ENCODE measurements around the gene CAMSAP2. TPM values are rescaled to one million over a fixed set of nuclear protein-coding genes. Genes with fewer than 3 reads are reported as not detected.
"Not testable (repeated sequence)": the region's sequence is repeated elsewhere in the genome, so short reads cannot be mapped to it uniquely, and the experiment has no call there.

Gene CAMSAP2
- total and polyA plus RNA-seq, 5 donors = 6.9 to 39.5 (median 36.0) TPM

DNA sequence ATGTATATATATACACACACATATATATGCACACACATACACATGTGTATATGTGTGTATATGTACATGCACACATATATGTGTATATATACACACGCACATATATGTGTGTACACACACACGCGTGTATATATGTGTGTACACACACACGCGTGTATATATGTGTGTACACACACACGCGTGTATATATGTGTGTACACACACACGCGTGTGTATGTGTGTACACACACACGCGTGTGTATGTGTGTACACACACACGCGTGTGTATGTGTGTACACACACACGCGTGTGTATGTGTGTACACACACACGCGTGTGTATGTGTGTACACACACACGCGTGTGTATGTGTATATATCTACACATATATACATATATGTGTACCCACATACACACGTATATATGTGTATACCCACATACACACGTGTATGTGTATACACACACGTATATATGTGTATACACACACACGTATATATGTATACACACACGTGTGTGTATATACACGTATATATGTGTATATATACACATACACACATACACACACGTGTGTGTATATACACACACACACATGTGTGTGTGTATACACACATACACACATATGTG, 78.0 kb downstream of the CAMSAP2 start:
- H3K4me3 ChIP-seq (ENCODE audit: low read length); DNase-seq; ATAC-seq; intact Hi-C loops (cut with DNase I); H3K27ac ChIP-seq (ENCODE audit: low read length); H3K27me3 ChIP-seq (ENCODE audit: control insufficient read depth, insufficient read depth); H3K9me3 ChIP-seq (ENCODE audit: control insufficient read depth, low read length); H3K4me1 ChIP-seq (ENCODE audit: control insufficient read depth, insufficient read depth, low read length): not testable (repeated sequence)
- WGBS = 90% methylated on average over 26 of the region's 26 CpGs

DNA sequence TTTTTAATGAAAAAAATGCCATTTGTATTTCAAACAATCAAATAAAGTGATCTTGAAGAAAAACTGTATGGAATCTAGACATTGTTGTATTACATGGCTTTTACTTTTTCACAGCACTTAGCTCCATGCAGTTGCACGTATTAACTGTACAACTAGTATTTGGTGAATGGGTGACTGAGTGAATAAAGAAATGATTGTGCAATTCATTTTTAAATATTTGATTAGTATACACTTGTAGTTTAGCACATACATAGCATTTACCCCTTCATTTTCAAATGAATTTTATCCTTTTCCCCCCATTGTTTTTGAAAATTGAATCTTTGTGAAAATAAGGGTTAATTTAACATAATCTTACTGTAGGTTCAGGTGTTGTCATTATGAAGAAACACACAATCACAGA, 79.6 kb downstream of the CAMSAP2 start:
- no peak overlapping the region for H3K27ac ChIP-seq (ENCODE audit: low read length)
- H3K4me1 ChIP-seq (ENCODE audit: control insufficient read depth, insufficient read depth, low read length) = no peaks in the 10 kb centered on the region
- ATAC-seq = no peak
- H3K9me3 ChIP-seq (ENCODE audit: control insufficient read depth, low read length) = no peaks in the 10 kb centered on the region
- intact Hi-C loops (cut with DNase I) = no loop called here
- H3K4me3 ChIP-seq (ENCODE audit: low read length) = no peak overlapping the region
- no peak for DNase-seq
- H3K27me3 ChIP-seq (ENCODE audit: control insufficient read depth, insufficient read depth) = no peaks in the 10 kb centered on the region
- 95% methylated on average over 1 of the region's 1 CpG for WGBS

DNA sequence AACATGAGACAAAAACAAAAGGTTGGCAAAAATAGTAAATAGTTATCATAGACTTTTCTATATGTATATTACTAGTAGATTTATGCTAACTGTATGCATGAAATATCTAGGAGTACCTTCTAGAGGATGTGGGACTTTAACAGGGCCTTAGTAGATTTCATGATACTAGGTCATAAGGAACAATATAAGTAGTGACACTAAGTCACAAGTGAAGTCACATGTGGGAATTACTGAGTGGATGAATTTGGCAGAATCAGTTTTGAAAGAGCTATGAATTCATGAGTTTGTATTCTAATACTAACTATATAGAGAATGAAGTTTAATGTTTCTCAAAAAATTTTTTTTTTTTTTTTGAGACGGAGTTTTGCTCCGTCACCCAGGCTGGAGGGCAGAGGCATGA, 81.0 kb downstream of the CAMSAP2 start:
- 98% methylated on average over 2 of the region's 2 CpGs for WGBS
- DNase-seq = no peak
- Histone ChIP-seq H3K9me3 (ENCODE audit: control insufficient read depth, low read length) (no peaks in the 10 kb centered on the region), H3K27ac (ENCODE audit: low read length) (no peak overlapping the region), H3K4me3 (ENCODE audit: low read length) (no peak overlapping the region), H3K27me3 (ENCODE audit: control insufficient read depth, insufficient read depth) (no peaks in the 10 kb centered on the region), H3K4me1 (ENCODE audit: control insufficient read depth, insufficient read depth, low read length) (no peaks in the 10 kb centered on the region)
- intact Hi-C loops (cut with DNase I) = no loop called here
- no peak for ATAC-seq

DNA sequence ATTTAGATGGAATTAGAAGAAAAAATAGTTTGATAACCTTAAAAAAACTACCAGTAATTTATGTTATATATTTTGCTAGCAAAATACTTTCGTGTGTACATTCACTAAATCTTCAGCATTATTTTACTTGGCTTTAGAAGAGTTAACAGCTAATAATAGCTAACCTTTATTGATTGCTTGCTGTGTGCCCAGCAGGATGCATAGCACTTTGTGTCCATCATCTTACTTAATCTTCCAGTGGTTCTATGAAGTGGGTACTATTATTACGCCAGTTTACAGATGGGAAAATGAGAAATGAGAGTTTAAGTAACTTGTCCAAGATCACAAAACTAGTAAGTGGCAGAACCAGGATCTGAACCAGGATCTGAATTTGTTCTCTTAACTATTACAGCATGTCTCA, 92.4 kb downstream of the CAMSAP2 start:
- ATAC-seq (no peak), DNase-seq (no peak)
- Histone ChIP-seq H3K4me1 (ENCODE audit: control insufficient read depth, insufficient read depth, low read length) (no peaks in the 10 kb centered on the region), H3K9me3 (ENCODE audit: control insufficient read depth, low read length) (no peaks in the 10 kb centered on the region), H3K4me3 (ENCODE audit: low read length) (no peak overlapping the region), H3K27me3 (ENCODE audit: control insufficient read depth, insufficient read depth) (no peaks in the 10 kb centered on the region), H3K27ac (ENCODE audit: low read length) (no peak overlapping the region)
- intact Hi-C loops (cut with DNase I) = no loop called here
- 93% methylated on average over 2 of the region's 2 CpGs for WGBS

DNA sequence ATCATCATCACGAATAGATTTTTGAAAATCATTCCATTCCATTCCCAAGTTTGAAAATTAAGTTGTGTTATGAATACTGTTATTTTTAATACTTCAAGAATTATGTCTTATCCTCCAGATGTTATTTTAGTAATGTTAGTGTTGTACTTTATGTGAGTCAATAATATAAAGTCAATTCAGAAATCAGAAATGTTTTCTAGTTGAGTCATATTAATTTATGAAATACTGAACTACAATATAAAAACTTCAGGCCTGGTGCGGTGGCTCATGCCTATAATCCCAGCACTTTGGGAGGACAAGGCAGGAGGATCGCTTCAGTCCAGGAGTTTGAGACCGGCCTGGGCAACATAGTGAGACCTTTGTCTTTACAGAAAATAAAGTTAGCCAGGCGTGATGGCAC, 95.7 kb downstream of the CAMSAP2 start:
- H3K27ac ChIP-seq (ENCODE audit: low read length) = no peak overlapping the region
- H3K9me3 ChIP-seq (ENCODE audit: control insufficient read depth, low read length) = no peaks in the 10 kb centered on the region
- intact Hi-C loops (cut with DNase I) = no loop called here
- no peak for ATAC-seq
- WGBS = 93% methylated on average over 5 of the region's 5 CpGs
- H3K4me1 ChIP-seq (ENCODE audit: control insufficient read depth, insufficient read depth, low read length) = no peaks in the 10 kb centered on the region
- H3K4me3 ChIP-seq (ENCODE audit: low read length) = no peak overlapping the region
- H3K27me3 ChIP-seq (ENCODE audit: control insufficient read depth, insufficient read depth) = no peaks in the 10 kb centered on the region
- no peak for DNase-seq

DNA sequence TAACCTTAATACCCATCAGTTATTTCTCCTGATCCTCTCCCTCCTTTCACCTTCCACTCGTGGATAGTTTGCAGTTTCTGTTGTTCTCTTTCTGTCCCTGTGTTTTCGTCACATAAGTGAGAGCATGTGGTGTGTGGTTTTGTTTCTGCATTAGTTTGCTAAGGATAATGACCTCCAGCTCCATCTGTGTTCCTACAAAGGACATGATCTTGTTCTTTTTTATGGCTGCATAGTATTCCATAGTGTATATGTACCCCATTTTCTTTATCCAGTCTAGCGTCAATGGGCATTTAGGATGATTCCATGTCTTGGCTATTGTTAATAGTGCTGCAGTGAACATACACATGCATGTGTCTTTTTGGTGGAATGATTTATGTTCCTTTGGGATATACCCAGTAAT, 97.5 kb downstream of the CAMSAP2 start:
- H3K4me1 ChIP-seq (ENCODE audit: control insufficient read depth, insufficient read depth, low read length) = no peaks in the 10 kb centered on the region
- intact Hi-C loops (cut with DNase I) = no loop called here
- ATAC-seq (no peak), DNase-seq (no peak)
- H3K27ac ChIP-seq (ENCODE audit: low read length) = no peak overlapping the region
- no peak overlapping the region for H3K4me3 ChIP-seq (ENCODE audit: low read length)
- 97% methylated on average over 3 of the region's 3 CpGs for WGBS
- no peaks in the 10 kb centered on the region for H3K9me3 ChIP-seq (ENCODE audit: control insufficient read depth, low read length)
- H3K27me3 ChIP-seq (ENCODE audit: control insufficient read depth, insufficient read depth) = no peaks in the 10 kb centered on the region

DNA sequence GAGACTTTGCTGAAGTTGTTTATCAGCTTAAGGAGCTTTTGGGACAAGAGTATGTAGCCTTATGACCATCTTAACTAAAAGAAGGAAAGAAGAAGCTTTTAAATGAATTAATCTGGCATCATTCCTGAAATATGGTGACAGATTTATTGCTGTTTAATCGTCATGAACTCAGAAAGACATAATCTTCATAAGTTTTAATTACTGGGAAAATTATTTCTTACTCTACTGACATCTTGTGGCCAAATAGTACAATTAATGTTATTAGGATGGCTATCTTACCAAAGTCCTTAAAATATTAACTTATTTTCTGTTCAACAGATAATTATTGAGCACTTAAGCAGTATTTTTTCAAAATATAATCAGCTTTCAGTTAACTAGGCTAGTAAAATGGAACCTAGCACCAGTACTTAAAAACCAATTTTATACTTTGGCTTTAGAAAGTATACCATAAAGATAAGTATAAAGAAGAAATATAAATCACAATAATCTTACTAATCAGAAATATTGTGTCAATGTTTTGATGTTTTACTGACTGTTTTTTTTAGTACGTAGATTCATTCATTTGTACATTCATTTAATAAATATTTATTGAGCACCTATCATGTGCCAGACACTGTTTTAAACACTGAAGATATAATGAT, 99.4 kb downstream of the CAMSAP2 start:
- H3K4me1 ChIP-seq (ENCODE audit: control insufficient read depth, insufficient read depth, low read length) = no peaks in the 10 kb centered on the region
- DNase-seq (no peak), ATAC-seq (no peak)
- H3K4me3 ChIP-seq (ENCODE audit: low read length) = no peak overlapping the region
- H3K27ac ChIP-seq (ENCODE audit: low read length) = no peak overlapping the region
- intact Hi-C loops (cut with DNase I) = no loop called here
- no peaks in the 10 kb centered on the region for H3K9me3 ChIP-seq (ENCODE audit: control insufficient read depth, low read length)
- no peaks in the 10 kb centered on the region for H3K27me3 ChIP-seq (ENCODE audit: control insufficient read depth, insufficient read depth)
- 50% methylated on average over 2 of the region's 2 CpGs for WGBS

DNA sequence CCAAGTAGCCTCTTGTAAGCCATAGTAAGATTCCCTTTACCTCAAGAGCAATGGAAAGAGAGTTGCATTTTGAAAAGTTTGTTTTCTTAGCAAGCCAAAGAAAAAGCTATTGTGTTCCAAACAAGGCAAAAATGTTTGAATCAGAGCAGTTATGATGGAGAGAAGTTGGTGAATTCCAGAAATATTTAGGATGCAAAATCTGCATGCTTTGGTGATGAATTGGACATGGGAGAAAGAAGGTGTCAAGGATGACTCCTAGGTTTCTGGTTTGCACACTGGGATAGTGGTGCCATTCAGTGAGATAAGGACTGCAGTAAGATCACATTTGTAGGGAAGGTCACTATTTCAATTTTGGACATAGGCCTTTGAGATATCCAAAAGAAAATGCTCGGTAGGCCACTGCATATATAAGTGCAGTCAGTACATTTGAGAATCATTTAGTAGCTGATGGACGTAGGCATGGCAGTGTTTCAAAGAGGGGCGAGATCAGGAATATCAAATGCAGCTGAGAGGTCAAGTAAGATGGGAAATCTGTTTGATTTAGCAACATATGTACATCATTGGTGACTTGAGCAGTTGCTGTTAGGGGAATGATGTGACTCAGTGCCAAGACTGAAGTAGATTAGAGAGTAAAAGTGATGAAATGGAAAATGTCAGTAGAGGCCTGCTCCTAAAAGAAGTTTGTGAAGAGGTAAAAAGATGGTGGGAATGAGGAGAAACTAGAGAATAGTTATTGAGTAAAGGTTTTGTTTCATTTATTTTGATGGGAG, 100.2 kb downstream of the CAMSAP2 start:
- 68% methylated on average over 3 of the region's 3 CpGs for whole genome bisulfite sequencing
- ATAC-seq (no peak), DNase-seq (no peak)
- no peaks in the 10 kb centered on the region for H3K9me3 ChIP-seq (ENCODE audit: control insufficient read depth, low read length)
- no peak overlapping the region for H3K4me3 ChIP-seq (ENCODE audit: low read length)
- no peaks in the 10 kb centered on the region for H3K27me3 ChIP-seq (ENCODE audit: control insufficient read depth, insufficient read depth)
- no peaks in the 10 kb centered on the region for H3K4me1 ChIP-seq (ENCODE audit: control insufficient read depth, insufficient read depth, low read length)
- H3K27ac ChIP-seq (ENCODE audit: low read length) = no peak overlapping the region
- intact Hi-C loops (cut with DNase I) = no loop called here

DNA sequence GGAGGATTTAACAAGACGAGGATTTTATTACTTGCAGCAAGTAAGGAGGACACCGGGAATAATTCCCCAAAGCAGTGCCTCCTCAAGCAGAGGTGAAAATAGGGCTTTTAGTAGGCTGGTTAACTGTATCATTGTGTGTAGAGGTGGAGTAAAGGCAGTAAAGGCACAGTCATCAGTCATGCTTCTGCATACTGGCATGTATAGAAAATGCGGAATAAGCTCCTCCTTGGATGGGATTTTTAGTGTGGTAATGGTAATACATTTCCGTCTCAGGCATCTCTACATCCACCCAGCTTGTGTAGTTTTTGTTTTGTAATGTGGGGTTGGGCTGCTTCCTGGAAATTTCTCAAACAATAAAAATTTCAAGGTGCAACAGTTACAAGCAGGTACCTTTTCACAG, 106.7 kb downstream of the CAMSAP2 start:
- H3K4me3 ChIP-seq (ENCODE audit: low read length) = no peak overlapping the region
- ATAC-seq = no peak
- 92% methylated on average over 4 of the region's 4 CpGs for WGBS

DNA sequence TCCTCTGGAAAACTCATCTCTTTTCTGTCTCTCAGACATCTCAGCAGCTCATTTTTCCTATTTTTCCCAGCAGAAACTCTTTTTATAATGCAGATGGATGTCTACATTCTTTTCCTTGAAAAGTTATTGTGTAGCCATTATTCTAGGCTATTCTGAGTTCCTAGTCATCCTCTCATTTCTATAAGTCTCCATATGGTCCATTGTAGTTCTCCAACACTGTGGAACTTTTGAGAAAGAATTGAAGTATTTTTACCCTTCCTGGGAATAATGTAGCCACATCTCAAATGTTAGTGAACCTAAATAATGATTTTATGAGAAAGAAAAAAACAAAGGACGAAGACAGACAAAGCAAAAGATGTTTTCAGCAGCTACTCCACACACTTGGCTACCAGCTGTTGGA, 107.7 kb downstream of the CAMSAP2 start:
- 96% methylated on average over 1 of the region's 1 CpG for WGBS
- ATAC-seq = no peak
- H3K9me3 ChIP-seq (ENCODE audit: control insufficient read depth, low read length) = no peaks in the 10 kb centered on the region
- H3K27me3 ChIP-seq (ENCODE audit: control insufficient read depth, insufficient read depth) = no peaks in the 10 kb centered on the region
- no peak overlapping the region for H3K27ac ChIP-seq (ENCODE audit: low read length)
- H3K4me1 ChIP-seq (ENCODE audit: control insufficient read depth, insufficient read depth, low read length) = no peaks in the 10 kb centered on the region
- DNase-seq = no peak
- no peak overlapping the region for H3K4me3 ChIP-seq (ENCODE audit: low read length)
- intact Hi-C loops (cut with DNase I) = no loop called here

More for the DNA sequence above, 106.7 kb downstream of the CAMSAP2 start:
- no peak for DNase-seq
- H3K27me3 ChIP-seq (ENCODE audit: control insufficient read depth, insufficient read depth) = no peaks in the 10 kb centered on the region
- intact Hi-C loops (cut with DNase I) = no loop called here
- H3K9me3 ChIP-seq (ENCODE audit: control insufficient read depth, low read length) = no peaks in the 10 kb centered on the region
- no peaks in the 10 kb centered on the region for H3K4me1 ChIP-seq (ENCODE audit: control insufficient read depth, insufficient read depth, low read length)
- H3K27ac ChIP-seq (ENCODE audit: low read length) = no peak overlapping the region

DNA sequence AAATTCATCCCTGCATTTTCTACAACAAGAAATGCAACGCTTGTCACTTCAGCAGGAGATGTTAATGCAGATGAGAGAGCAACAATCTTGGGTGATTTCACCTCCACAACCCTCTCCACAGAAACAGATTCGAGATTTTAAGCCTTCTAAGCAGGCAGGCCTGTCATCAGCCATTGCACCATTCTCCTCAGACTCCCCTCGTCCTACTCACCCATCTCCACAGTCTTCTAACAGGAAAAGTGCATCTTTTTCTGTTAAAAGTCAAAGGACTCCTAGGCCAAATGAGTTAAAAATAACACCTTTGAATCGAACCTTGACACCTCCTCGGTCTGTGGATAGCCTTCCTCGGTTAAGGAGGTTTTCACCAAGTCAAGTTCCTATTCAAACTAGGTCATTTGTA, 110.7 kb downstream of the CAMSAP2 start:
- ATAC-seq = no peak
- WGBS = 87% methylated on average over 6 of the region's 6 CpGs
- no peaks in the 10 kb centered on the region for H3K4me1 ChIP-seq (ENCODE audit: control insufficient read depth, insufficient read depth, low read length)
- intact Hi-C loops (cut with DNase I) = no loop called here
- no peak overlapping the region for H3K27ac ChIP-seq (ENCODE audit: low read length)
- H3K9me3 ChIP-seq (ENCODE audit: control insufficient read depth, low read length) = no peaks in the 10 kb centered on the region
- DNase-seq = no peak
- no peak overlapping the region for H3K4me3 ChIP-seq (ENCODE audit: low read length)
- no peaks in the 10 kb centered on the region for H3K27me3 ChIP-seq (ENCODE audit: control insufficient read depth, insufficient read depth)
